H1 (cell line): Measurements from ENCODE around the gene KLHL29. TPM values are rescaled to one million over a fixed set of nuclear protein-coding genes. Genes with fewer than 3 reads are reported as not detected.

Experiments
- CTCF ChIA-PET: fragments of 300-600 bp; sonication (Branson Sonifier 250); formaldehyde crosslinking; loops from one replicate; lab custom pipeline; 2021; ENCODE audit not compliant: partially characterized antibody; lab: Charles Lee
- POLR2A ChIA-PET: fragments of 300-600 bp; sonication (Branson Sonifier 250); formaldehyde crosslinking; loops from one replicate; lab custom pipeline; 2021; ENCODE audit warnings: inconsistent platforms; ENCODE audit not compliant: partially characterized antibody; lab: Charles Lee
- DNase-seq, 2 experiments: peaks; one replicate each; pipeline versions ENCODE4 v3.0.0 to v3.0.0-alpha.2; 2010 to 2022; ENCODE audit warnings: low spot score in 2 of 2, low read depth in 1 of 2, mixed read lengths in 1 of 2
- FAIRE-seq: peaks from 2 replicates; lab custom pipeline; 2011; peaks lifted over from hg19 to GRCh38; lab: Jason Lieb, UNC
- H2AFZ ChIP-seq: 2 replicates; pipeline ENCODE4 v1.8.1; 2012; ENCODE audit warnings: low read length, inconsistent platforms
- H2AK5ac ChIP-seq: 2 replicates; pipeline ENCODE4 v1.6.1; 2013; ENCODE audit warnings: low read depth, low read length
- H2BK120ac ChIP-seq: replicated peaks from 2 replicates; pipeline ENCODE3; 2013; ENCODE audit warnings: low read depth, low read length, inconsistent platforms
- H2BK12ac ChIP-seq: 2 replicates; pipeline ENCODE4 v1.6.1; 2013; ENCODE audit warnings: low read depth, low read length
- H2BK15ac ChIP-seq: 2 replicates; pipeline ENCODE4 v1.6.1; 2013; ENCODE audit warnings: low read length
- H2BK20ac ChIP-seq: 2 replicates; pipeline ENCODE4 v1.6.1; 2013; ENCODE audit warnings: low read length
- H2BK5ac ChIP-seq: 2 replicates; pipeline ENCODE4 v1.6.1; 2013; ENCODE audit warnings: low read depth, low read length
- H3K14ac ChIP-seq: 2 replicates; pipeline ENCODE4 v1.6.1; 2013; ENCODE audit warnings: inconsistent platforms; ENCODE audit not compliant: insufficient read length
- H3K18ac ChIP-seq: 2 replicates; pipeline ENCODE4 v1.6.1; 2013; ENCODE audit warnings: low read length; ENCODE audit errors: extremely low read depth
- H3K23ac ChIP-seq: 2 replicates; pipeline ENCODE4 v1.6.1; 2013; ENCODE audit warnings: inconsistent platforms; ENCODE audit not compliant: insufficient read length
- H3K23me2 ChIP-seq: 2 replicates; pipeline ENCODE4 v1.6.1; 2013; ENCODE audit warnings: low read depth, low read length
- H3K27ac ChIP-seq: 2 replicates; pipeline ENCODE4 v1.6.1; 2011; ENCODE audit warnings: low read depth, low read length, inconsistent platforms
- H3K27me3 ChIP-seq, 4 experiments: replicated peaks in 1 of 4; 1 replicate in 1 of 4; 2 replicates in 3 of 4; pipeline versions ENCODE4 v1.6.1 to v1.8.1; 2011 to 2013; ENCODE audit warnings: low read length in 3 of 4, mild to moderate bottlenecking in 3 of 4, inconsistent platforms in 2 of 4, mixed read lengths in 2 of 4, moderate library complexity in 1 of 4; ENCODE audit not compliant: control insufficient read depth in 3 of 4, insufficient read depth in 3 of 4; ENCODE audit errors: extremely low read depth in 1 of 4
- H3K36me3 ChIP-seq, 4 experiments: 2 replicates each; pipeline versions ENCODE4 v1.6.1 to v1.8.1; 2011 to 2013; ENCODE audit warnings: mild to moderate bottlenecking in 4 of 4, low read length in 3 of 4, moderate library complexity in 2 of 4, control low read depth in 1 of 4, inconsistent platforms in 1 of 4; ENCODE audit not compliant: insufficient read depth in 4 of 4, control insufficient read depth in 2 of 4
- H3K4ac ChIP-seq: replicated peaks from 2 replicates; pipeline ENCODE3; 2013; ENCODE audit warnings: low read length, low read depth, mixed read lengths, inconsistent platforms; ENCODE audit not compliant: insufficient read length
- H3K4me1 ChIP-seq, 4 experiments: replicated peaks in 1 of 4; 1 replicate in 1 of 4; 2 replicates in 3 of 4; pipeline versions ENCODE4 v1.6.1 to v1.8.1; 2011 to 2013; ENCODE audit warnings: low read length in 3 of 4, inconsistent platforms in 2 of 4, mixed read lengths in 1 of 4; ENCODE audit not compliant: insufficient read depth in 4 of 4, control insufficient read depth in 3 of 4
- H3K4me2 ChIP-seq, 2 experiments: 2 replicates each; pipeline versions ENCODE4 v1.6.1 to v1.8.1; 2011 to 2013; ENCODE audit warnings: low read depth in 2 of 2, low read length in 2 of 2, control low read depth in 1 of 2, inconsistent platforms in 1 of 2, mild to moderate bottlenecking in 1 of 2; ENCODE audit not compliant: insufficient read depth in 1 of 2
- H3K4me3 ChIP-seq, 4 experiments: fragments of 200-600, 300-600 bp in 1 of 4; sonication (generic), shearing (Covaris generic), sonication (Bioruptor Twin) in 1 of 4; 2 replicates each; pipeline versions ENCODE4 v1.5.1 to v1.8.1; 2011 to 2016; ENCODE audit warnings: low read length in 4 of 4, low read depth in 3 of 4, control low read depth in 2 of 4, inconsistent platforms in 2 of 4, mild to moderate bottlenecking in 2 of 4, mixed read lengths in 1 of 4, moderate library complexity in 1 of 4; ENCODE audit not compliant: insufficient read depth in 2 of 4; ENCODE audit errors: extremely low read depth in 1 of 4
- H3K56ac ChIP-seq: replicated peaks from 2 replicates; pipeline ENCODE3; 2013; ENCODE audit warnings: low read depth, mild to moderate bottlenecking, mixed read lengths, low read length, inconsistent platforms; ENCODE audit not compliant: insufficient read length
- H3K79me1 ChIP-seq: 2 replicates; pipeline ENCODE4 v1.6.1; 2013; ENCODE audit warnings: low read depth, low read length, control low read depth
- H3K79me2 ChIP-seq, 2 experiments: 2 replicates each; pipeline versions ENCODE4 v1.6.1 to v1.8.1; 2012 to 2013; ENCODE audit warnings: low read length in 2 of 2, mild to moderate bottlenecking in 2 of 2, inconsistent platforms in 1 of 2; ENCODE audit not compliant: insufficient read depth in 2 of 2, control insufficient read depth in 1 of 2
- H3K9ac ChIP-seq, 4 experiments: replicated peaks in 1 of 4; 1 replicate in 1 of 4; 2 replicates in 3 of 4; pipeline versions ENCODE4 v1.6.1 to v1.8.1; 2011 to 2013; ENCODE audit warnings: low read depth in 3 of 4, low read length in 3 of 4, control low read depth in 2 of 4, mild to moderate bottlenecking in 2 of 4, moderate library complexity in 2 of 4, inconsistent platforms in 1 of 4; ENCODE audit errors: extremely low read depth in 1 of 4
- H3K9me3 ChIP-seq, 2 experiments: 2 replicates each; pipeline versions ENCODE4 v1.6.1 to v1.8.1; 2012 to 2013; ENCODE audit warnings: mild to moderate bottlenecking in 2 of 2, moderate library complexity in 2 of 2, control low read depth in 1 of 2, inconsistent platforms in 1 of 2, low read depth in 1 of 2, low read length in 1 of 2, mixed read lengths in 1 of 2; ENCODE audit not compliant: insufficient read depth in 2 of 2
- H4K20me1 ChIP-seq, 2 experiments: replicated peaks in 1 of 2; 2 replicates each; pipeline versions ENCODE3 to v1.8.1; 2011 to 2013; ENCODE audit warnings: inconsistent platforms in 2 of 2, low read length in 2 of 2, mild to moderate bottlenecking in 1 of 2; ENCODE audit not compliant: insufficient read depth in 2 of 2, control insufficient read depth in 1 of 2
- H4K5ac ChIP-seq: 2 replicates; pipeline ENCODE4 v1.6.1; 2013; ENCODE audit warnings: low read length, low read depth, mixed read lengths, inconsistent platforms; ENCODE audit not compliant: insufficient read length
- H4K8ac ChIP-seq: 2 replicates; pipeline ENCODE4 v1.8.0; 2013; ENCODE audit warnings: mild to moderate bottlenecking, moderate library complexity, low read length, inconsistent platforms; ENCODE audit not compliant: insufficient read depth; ENCODE audit errors: extremely low read depth
- H4K91ac ChIP-seq: replicated peaks from 2 replicates; pipeline ENCODE3; 2013; ENCODE audit warnings: low read length, mixed read lengths, inconsistent platforms; ENCODE audit not compliant: insufficient read length
- CBX8 ChIP-seq: fragments of 300-800, 300-1000 bp; sonication (generic); IDR thresholded peaks from 2 replicates; pipeline ENCODE4 v1.7.1; 2016; ENCODE audit warnings: low read depth, low read length, borderline replicate concordance
- EP300 ChIP-seq, 2 experiments: IDR thresholded peaks; 1 replicate in 1 of 2; 2 replicates in 1 of 2; pipeline ENCODE4 v1.6.1; 2011 to 2012; ENCODE audit warnings: low read depth in 2 of 2, low read length in 2 of 2, mild to moderate bottlenecking in 2 of 2, borderline replicate concordance in 1 of 2, inconsistent platforms in 1 of 2, moderate library complexity in 1 of 2
- HDAC2 ChIP-seq, 2 experiments: fragments of 300-600 bp in 1 of 2; sonication (generic) in 1 of 2; IDR thresholded peaks; 2 replicates each; pipeline ENCODE4 v1.6.1; 2011 to 2012; ENCODE audit warnings: low read depth in 2 of 2, low read length in 2 of 2, mild to moderate bottlenecking in 2 of 2, moderate library complexity in 2 of 2, borderline replicate concordance in 1 of 2, inconsistent platforms in 1 of 2
- JUND ChIP-seq: IDR thresholded peaks from 2 replicates; pipeline ENCODE4 v1.6.1; 2011; ENCODE audit warnings: mild to moderate bottlenecking, improper control_type of control experiment, low read length
- KDM1A ChIP-seq: fragments of 200-600, 300-600 bp; sonication (generic); IDR thresholded peaks from 2 replicates; pipeline ENCODE4 v1.7.1; 2016; ENCODE audit warnings: mild to moderate bottlenecking, low read length, borderline replicate concordance
- RAD21 ChIP-seq, 2 experiments: IDR thresholded peaks in 1 of 2; conservative IDR thresholded peaks in 1 of 2; 2 replicates each; pipeline ENCODE4 v1.6.1; 2011; ENCODE audit warnings: low read depth in 2 of 2, low read length in 2 of 2, improper control_type of control experiment in 1 of 2, inconsistent platforms in 1 of 2, mild to moderate bottlenecking in 1 of 2, moderate library complexity in 1 of 2
- SP1 ChIP-seq: IDR thresholded peaks from 2 replicates; pipeline ENCODE4 v1.6.1; 2011; ENCODE audit warnings: low read depth, low read length
- TAF1 ChIP-seq: IDR thresholded peaks from 2 replicates; pipeline ENCODE4 v1.6.1; 2011; ENCODE audit warnings: mild to moderate bottlenecking, low read depth, low read length
- TEAD4 ChIP-seq: IDR thresholded peaks from 2 replicates; pipeline ENCODE4 v1.6.1; 2012; ENCODE audit warnings: low read depth, low read length, inconsistent platforms, mixed read lengths
- ZNF274 ChIP-seq: IDR thresholded peaks from 2 replicates; pipeline ENCODE4 v1.7.0; 2012; ENCODE audit warnings: low read length, borderline replicate concordance; ENCODE audit errors: extremely low read depth
- WGBS, 2 experiments: shearing (Covaris generic) in 1 of 2; methylation state at CpG; one replicate each; pipeline versions ENCODE4 v1.1.6 to v1.1.7; 2013 to 2015; ENCODE audit warnings: low lambda C conversion rate in 2 of 2, mixed read lengths in 2 of 2, inconsistent platforms in 1 of 2, low coverage in 1 of 2, missing lambda C conversion rate in 1 of 2; ENCODE audit not compliant: insufficient replicate concordance in 2 of 2, insufficient coverage in 1 of 2, insufficient read length in 1 of 2; ENCODE audit errors: extremely low coverage in 1 of 2, missing lambda C conversion rate in 1 of 2; 5-methylcytosine and 5-hydroxymethylcytosine counted together
- polyA plus RNA-seq, 7 experiments: library from polyadenylated mRNA; depleted of rRNA in 3 of 7; stranded (reverse) in 5 of 7; unstranded in 2 of 7; fragments of >200 nt in 5 of 7; fragments of 200-250 nt in 2 of 7; gene quantifications; 1 replicate in 5 of 7; 2 replicates in 1 of 7; 4 replicates in 1 of 7; pipeline versions ENCODE4 v1.2.1 to v1.2.3, GENCODE V29; 2011 to 2013; ENCODE audit warnings: missing spikeins in 2 of 7, mixed read lengths in 2 of 7
- total RNA-seq: library from RNA; stranded (reverse); fragmentation: NEBNext Ultra II Directional; extraction: Animal tissue kit (Norgen Biotek cat#: 25700); gene quantifications from 2 replicates; pipeline ENCODE4 v1.2.1, GENCODE V29; 2021
- TF ChIP-seq, protein P1 (sequence below): IDR thresholded peaks from 2 replicates; pipeline ENCODE4 v1.6.1; 2012; ENCODE audit warnings: low read length, inconsistent platforms
- TF ChIP-seq, protein P2 (sequence below): IDR thresholded peaks from 2 replicates; pipeline ENCODE4 v1.6.1; 2012; ENCODE audit warnings: inconsistent platforms

KLHL29 gene
- total and polyA plus RNA-seq, 2 of the 8 experiments (the other 6 are each of a cell fraction or from before 2014, with no cell fraction given) = 1.1 to 4.7 TPM

DNA sequence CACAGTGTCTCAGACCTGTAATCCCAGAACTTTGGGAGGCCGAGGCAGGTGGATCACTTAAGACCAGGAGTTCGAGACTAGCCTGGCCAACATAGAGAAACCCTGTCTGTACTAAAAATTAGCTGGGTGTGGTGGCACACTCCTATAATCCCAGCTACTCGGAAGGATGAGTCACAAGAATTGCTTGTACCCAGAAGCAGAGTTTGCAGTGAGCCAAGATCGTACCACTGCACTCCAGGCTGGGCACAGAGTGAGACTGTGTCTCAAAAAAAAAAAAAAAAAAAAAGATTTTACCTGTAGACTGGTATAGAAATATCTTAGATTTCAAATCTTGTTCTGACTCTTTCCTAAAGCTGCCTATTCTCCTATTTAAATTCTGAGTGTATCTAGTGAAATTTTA, 7.2 kb upstream of the KLHL29 start:
- Histone ChIP-seq H2BK20ac (no peak overlapping the region), H2AFZ (no peak overlapping the region), H2BK15ac (no peak overlapping the region), H3K56ac (no peak overlapping the region), H3K79me2 (no peaks in the 10 kb centered on the region), H3K4me3 (no peak overlapping the region), H2BK5ac (no peak overlapping the region), H3K14ac (no peak overlapping the region), H3K27ac (no peak overlapping the region), H4K91ac (no peak overlapping the region), H3K79me1 (no peaks in the 10 kb centered on the region), H3K9me3 (no peaks in the 10 kb centered on the region), H3K9ac (no peak overlapping the region), H3K4me1 (no peaks in the 10 kb centered on the region), H3K18ac (no peak overlapping the region), H2BK12ac (no peak overlapping the region), H4K20me1 (no peaks in the 10 kb centered on the region), H3K4me2 (no peak overlapping the region), H2AK5ac (no peak overlapping the region), H4K5ac (no peak overlapping the region), H3K27me3 (peaks cover 1 to 8% (median 6%) of the 10 kb centered on the region in 4 experiments; a peak in 4 of 7 replicates), H3K36me3 (no peaks in the 10 kb centered on the region), H3K23ac (no peak overlapping the region), H4K8ac (no peak overlapping the region), H3K23me2 (no peaks in the 10 kb centered on the region), H3K4ac (no peak overlapping the region), H2BK120ac (no peak overlapping the region)
- FAIRE-seq = no peak
- DNase-seq = no peak
- POLR2A ChIA-PET = no interaction called here
- CTCF ChIA-PET = interaction anchor here (0.6 to 1.3 kb wide), 2 partner anchors 11 to 15 kb away, joined by 3 to 4 read pairs; no protein-coding TSS in a partner anchor
- 90% methylated on average over 4 of the region's 4 CpGs; no CpG with 5 or more reads in 1 of the 2 experiments for WGBS, 2 experiments
- TF ChIP-seq TEAD4 (no peak), CBX8 (no peak), SP1 (no peak), HDAC2 (IDR thresholded peaks at IDR 0.05; ENCODE audit: borderline replicate concordance in 1 of 2, low read depth in 2 of 2, low read length in 2 of 2) (no peak), TAF1 (no peak), KDM1A (no peak), RAD21 (IDR thresholded peaks at IDR 0.05 in 1 of 2, conservative IDR thresholded peaks at IDR 0.05 in 1 of 2; ENCODE audit: low read depth in 2 of 2, low read length in 2 of 2) (no peak), JUND (no peak), ZNF274 (no peak), EP300 (IDR thresholded peaks at IDR 0.05; ENCODE audit: borderline replicate concordance in 1 of 2, low read depth in 2 of 2, low read length in 2 of 2) (no peak)
- TF ChIP-seq, protein P1, sequence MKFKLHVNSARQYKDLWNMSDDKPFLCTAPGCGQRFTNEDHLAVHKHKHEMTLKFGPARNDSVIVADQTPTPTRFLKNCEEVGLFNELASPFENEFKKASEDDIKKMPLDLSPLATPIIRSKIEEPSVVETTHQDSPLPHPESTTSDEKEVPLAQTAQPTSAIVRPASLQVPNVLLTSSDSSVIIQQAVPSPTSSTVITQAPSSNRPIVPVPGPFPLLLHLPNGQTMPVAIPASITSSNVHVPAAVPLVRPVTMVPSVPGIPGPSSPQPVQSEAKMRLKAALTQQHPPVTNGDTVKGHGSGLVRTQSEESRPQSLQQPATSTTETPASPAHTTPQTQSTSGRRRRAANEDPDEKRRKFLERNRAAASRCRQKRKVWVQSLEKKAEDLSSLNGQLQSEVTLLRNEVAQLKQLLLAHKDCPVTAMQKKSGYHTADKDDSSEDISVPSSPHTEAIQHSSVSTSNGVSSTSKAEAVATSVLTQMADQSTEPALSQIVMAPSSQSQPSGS = no peak
- TF ChIP-seq, protein P2, sequence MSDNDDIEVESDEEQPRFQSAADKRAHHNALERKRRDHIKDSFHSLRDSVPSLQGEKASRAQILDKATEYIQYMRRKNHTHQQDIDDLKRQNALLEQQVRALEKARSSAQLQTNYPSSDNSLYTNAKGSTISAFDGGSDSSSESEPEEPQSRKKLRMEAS = no peak
